GM12875 (cell line): ENCODE measurements around the gene SMIM24.
A peak's percentile ranks its signal among the peaks of the same experiment; 100 is the strongest.

Experiments used
- H3K4me3 ChIP-seq: one replicate; pipeline ENCODE4 v1.5.1; 2011; ENCODE audit warnings: low read depth, low read length, control low read depth
- CTCF ChIP-seq: IDR thresholded peaks from 2 replicates; pipeline ENCODE4 v1.5.1; 2011; ENCODE audit warnings: low read depth, mild to moderate bottlenecking, control low read depth, inconsistent platforms, low read length, moderate library complexity, borderline replicate concordance; ENCODE audit not compliant: insufficient read depth

SMIM24 gene

GRCh38 chr19:3500429-3501101 lies 20.2 kb upstream of the SMIM24 start, which contains the start of gene DOHH:
DOHH (minus strand) TSS chr19:3500674; CDS start chr19:3496814, 3,860 bp downstream.
- no peak for TF ChIP-seq CTCF
- peak within 1 kb of the TSS; percentile 92 for H3K4me3 ChIP-seq

DNA sequence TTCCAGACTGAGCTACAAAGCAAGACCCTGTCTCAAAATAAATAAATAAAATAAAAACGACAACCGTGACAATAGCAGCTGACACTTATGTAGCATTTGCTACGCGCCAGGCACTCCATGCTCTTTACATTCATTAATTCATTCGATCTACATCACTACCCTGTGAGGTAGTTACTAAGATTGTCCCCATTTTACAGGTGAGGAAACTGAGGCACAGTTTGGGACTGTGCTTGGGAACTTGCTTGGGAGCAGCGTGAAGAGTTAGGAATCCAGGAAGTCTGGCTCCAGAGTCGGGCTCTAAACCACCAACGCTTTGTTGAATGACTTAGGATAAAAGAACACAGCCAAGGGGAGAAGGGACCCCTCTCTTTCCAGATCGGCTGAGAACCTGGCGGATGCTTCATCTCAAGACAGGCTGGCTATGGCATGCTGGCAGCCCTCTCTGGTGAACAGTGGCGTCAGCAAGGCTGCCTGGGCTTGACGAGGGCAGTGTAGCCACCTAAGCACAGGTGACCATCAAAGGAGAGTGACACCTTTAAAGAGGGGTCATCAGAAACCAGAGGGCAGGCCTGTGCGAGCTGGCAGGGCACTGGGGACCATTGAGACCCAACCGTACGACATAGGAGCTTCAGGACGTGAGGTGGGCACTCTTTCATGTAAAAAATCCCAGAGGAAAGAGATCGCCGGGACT lies 19.6 kb upstream of the SMIM24 start:
- peak overlapping the region; percentile 92 for H3K4me3 ChIP-seq
- TF ChIP-seq CTCF: no peak

GRCh38 chr19:3497757-3498520 lies 17.6 kb upstream of the SMIM24 start:
- H3K4me3 ChIP-seq: no peak overlapping the region
- no peak for TF ChIP-seq CTCF

- no peak for TF ChIP-seq CTCF
These were observed 16.3 kb upstream of the SMIM24 start for GRCh38 chr19:3496392-3497273.

GRCh38 chr19:3494559-3494958 lies 14.2 kb upstream of the SMIM24 start:
- no peak overlapping the region for H3K4me3 ChIP-seq
- TF ChIP-seq CTCF: no peak

More at GRCh38 chr19:3496392-3497273, 16.3 kb upstream of the SMIM24 start:
- H3K4me3 ChIP-seq: no peak overlapping the region

- TF ChIP-seq CTCF: no peak
- no peak overlapping the region for H3K4me3 ChIP-seq
These were observed 13.7 kb upstream of the SMIM24 start for GRCh38 chr19:3494051-3494450.
